Smooth muscle cell (in vitro differentiated cells): ENCODE results near the gene ASIC3. TPM values are rescaled to one million over a fixed set of nuclear protein-coding genes. Genes with fewer than 3 reads are reported as not detected.

Experiments
- DNase-seq: peaks from one replicate; lab custom pipeline; 2025; ENCODE audit not compliant: unreplicated experiment; lab: John Stamatoyannopoulos, UW
- H2AFZ ChIP-seq: fragments of 200-600 bp; sonication (generic); 2 replicates; pipeline ENCODE4 v1.6.0; 2016; ENCODE audit warnings: antibody characterized with exemption, low read depth, mild to moderate bottlenecking
- H3F3A ChIP-seq: fragments of 200-600 bp; sonication (generic); 2 replicates; pipeline ENCODE4 v1.6.0; 2017; ENCODE audit warnings: antibody characterized with exemption, low read depth
- H3K27ac ChIP-seq: fragments of 200-600 bp; sonication (generic); 2 replicates; pipeline ENCODE4 v1.5.1; 2016; ENCODE audit warnings: low read depth, mild to moderate bottlenecking
- H3K27me3 ChIP-seq: fragments of 200-600 bp; sonication (generic); 2 replicates; pipeline ENCODE4 v1.6.1; 2016; ENCODE audit warnings: low read depth, mild to moderate bottlenecking
- H3K36me3 ChIP-seq: fragments of 200-600 bp; sonication (generic); 2 replicates; pipeline ENCODE4 v1.5.1; 2016; ENCODE audit warnings: low read depth
- H3K4me1 ChIP-seq: fragments of 200-600 bp; sonication (generic); 2 replicates; pipeline ENCODE4 v1.5.1; 2016; ENCODE audit warnings: low read depth
- H3K4me2 ChIP-seq: fragments of 200-600 bp; sonication (generic); 2 replicates; pipeline ENCODE4 v1.6.0; 2016; ENCODE audit warnings: mild to moderate bottlenecking
- H3K4me3 ChIP-seq: fragments of 200-600 bp; sonication (generic); 2 replicates; pipeline ENCODE4 v1.5.1; 2016; ENCODE audit warnings: mild to moderate bottlenecking
- H3K79me2 ChIP-seq: fragments of 200-600 bp; sonication (generic); 2 replicates; pipeline ENCODE4 v1.6.0; 2016; ENCODE audit warnings: low read depth, mild to moderate bottlenecking
- H3K9ac ChIP-seq: fragments of 200-600 bp; sonication (generic); 2 replicates; pipeline ENCODE4 v1.6.0; 2016; ENCODE audit warnings: low read depth
- H3K9me3 ChIP-seq: fragments of 200-600 bp; sonication (generic); replicated peaks from 2 replicates; pipeline ENCODE4 v1.5.1; 2016; ENCODE audit warnings: low read depth
- H4K20me1 ChIP-seq: fragments of 200-600 bp; sonication (generic); 2 replicates; pipeline ENCODE4 v1.6.0; 2016; ENCODE audit warnings: low read depth
- CTCF ChIP-seq: fragments of 200-600 bp; sonication (generic); IDR thresholded peaks from 2 replicates; pipeline ENCODE4 v1.5.1; 2017; ENCODE audit warnings: borderline replicate concordance, mild to moderate bottlenecking, antibody characterized with exemption; ENCODE audit not compliant: insufficient read depth, poor library complexity, severe bottlenecking
- WGBS: methylation state at CpG from one replicate; pipeline ENCODE4 v1.1.7; 2016; ENCODE audit warnings: low lambda C conversion rate; 5-methylcytosine and 5-hydroxymethylcytosine counted together
- polyA plus RNA-seq: library from polyadenylated mRNA; unstranded; fragments of >200 nt; fragmentation: Nextera tagmentation; extraction: Ambion mirVana; gene quantifications from 2 replicates; pipeline ENCODE4 v1.2.1, GENCODE V29; 2016
- total RNA-seq: library from RNA; depleted of rRNA; stranded (reverse); fragments of >200 nt; gene quantifications from 2 replicates; pipeline ENCODE4 v1.2.3, GENCODE V29; 2014

ASIC3 gene
- total and polyA plus RNA-seq, 2 experiments from 2014 or later, result 2.0 to 2.3 TPM

GRCh38 chr7:151006590-151007300, 41.6 kb upstream of the ASIC3 start:
- H3F3A ChIP-seq, result peaks cover 6% of the 10 kb centered on the region
- no peaks in the 10 kb centered on the region for H3K36me3 ChIP-seq
- H3K27me3 ChIP-seq, result no peaks in the 10 kb centered on the region
- H3K79me2 ChIP-seq, result no peaks in the 10 kb centered on the region
- no peak overlapping the region for H3K4me2 ChIP-seq
- DNase-seq, result no peak
- H3K27ac ChIP-seq, result no peak overlapping the region
- H3K9me3 ChIP-seq, result no peaks in the 10 kb centered on the region
- TF ChIP-seq CTCF, result no peak
- peaks cover 24% of the 10 kb centered on the region for H3K4me1 ChIP-seq
- H2AFZ ChIP-seq, result no peak overlapping the region
- H3K4me3 ChIP-seq, result no peak overlapping the region
- H3K9ac ChIP-seq, result no peak overlapping the region
- WGBS, result 90% methylated on average over 23 of the region's 23 CpGs
- H4K20me1 ChIP-seq, result no peaks in the 10 kb centered on the region

- Histone ChIP-seq H3K4me2 (peak overlapping the region; percentile 56), H2AFZ (no peak overlapping the region), H3K9ac (no peak overlapping the region), H4K20me1 (no peaks in the 10 kb centered on the region), H3K27me3 (no peaks in the 10 kb centered on the region), H3K36me3 (no peaks in the 10 kb centered on the region), H3K79me2 (no peaks in the 10 kb centered on the region), H3K4me1 (peaks cover 24% of the 10 kb centered on the region), H3K4me3 (no peak overlapping the region), H3K9me3 (no peaks in the 10 kb centered on the region), H3K27ac (no peak overlapping the region), H3F3A (peaks cover 6% of the 10 kb centered on the region)
- TF ChIP-seq CTCF, result no peak
- DNase-seq, result no peak
- WGBS, result 42% methylated on average over 7 of the region's 7 CpGs
Measured at GRCh38 chr7:151007469-151007898, 40.8 kb upstream of the ASIC3 start.

DNA sequence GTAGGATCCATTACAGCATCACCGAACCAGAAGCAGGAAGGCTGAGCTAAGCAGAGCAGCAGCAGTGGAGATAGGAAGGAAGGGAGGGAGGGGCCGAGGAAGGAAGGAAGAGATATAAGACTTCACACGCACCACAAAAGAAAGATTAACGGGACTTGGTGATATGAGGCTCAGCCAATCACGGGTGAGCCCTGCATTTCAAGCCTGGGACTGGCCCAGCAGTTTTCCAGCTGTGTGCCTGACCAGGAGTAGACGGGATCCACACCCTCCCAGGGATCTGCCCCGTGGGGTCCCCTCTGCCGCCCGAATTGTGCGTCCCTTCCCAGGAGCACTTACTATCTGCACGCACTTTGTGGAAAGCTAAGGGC, 40.2 kb upstream of the ASIC3 start:
- no peaks in the 10 kb centered on the region for H3K36me3 ChIP-seq
- H4K20me1 ChIP-seq, result no peaks in the 10 kb centered on the region
- H3K4me3 ChIP-seq, result no peak overlapping the region
- DNase-seq, result no peak
- H3K27ac ChIP-seq, result no peak overlapping the region
- H2AFZ ChIP-seq, result no peak overlapping the region
- H3K79me2 ChIP-seq, result no peaks in the 10 kb centered on the region
- no peak overlapping the region for H3K9ac ChIP-seq
- H3K4me2 ChIP-seq, result peak overlapping the region; percentile 56
- no peaks in the 10 kb centered on the region for H3K27me3 ChIP-seq
- peaks cover 24% of the 10 kb centered on the region for H3K4me1 ChIP-seq
- TF ChIP-seq CTCF, result no peak
- H3K9me3 ChIP-seq, result no peaks in the 10 kb centered on the region
- H3F3A ChIP-seq, result peaks cover 6% of the 10 kb centered on the region
- 39% methylated on average over 11 of the region's 11 CpGs for WGBS
